ENCODE data around the gene ATN1. TPM values are rescaled to one million over a fixed set of nuclear protein-coding genes. Genes with fewer than 3 reads are reported as not detected.
"Not testable (repeated sequence)": the region's sequence is repeated elsewhere in the genome, so short reads cannot be mapped to it uniquely, and the experiment has no call there.

Gene ATN1
- total RNA-seq, 6 experiments from 2014 or later, result 9.2 to 24.1 (median 16.8) TPM

- WGBS (ENCODE audit: insufficient coverage, low coverage, low lambda C conversion rate, missing lambda C conversion rate), result 5% methylated on average over 22 of the region's 68 CpGs
- no peaks in the 10 kb centered on the region for H3K36me3 ChIP-seq
These were observed 36.7 kb upstream of the ATN1 start for GRCh38 chr12:6890789-6891645.

GRCh38 chr12:6891646-6892001 is 36.1 kb upstream of the ATN1 start:
- ATAC-seq (peak in 2 of 4 donors; percentile 1 to 2), DNase-seq (no peak)
- Histone ChIP-seq H3K4me3 (peak overlapping the region; percentile 36 to 57 (median 46)), H3K9me3 (no peaks in the 10 kb centered on the region), H3K4me1 (peaks cover 0 to 27% (median 2%) of the 10 kb centered on the region in 4 donors), H3K36me3 (no peaks in the 10 kb centered on the region), H3K27me3 (no peaks in the 10 kb centered on the region), H3K27ac (peak overlapping the region; percentile 78 to 92 (median 89))
- TF ChIP-seq CTCF (IDR thresholded peaks at IDR 0.05) (no peak), POLR2A (IDR thresholded peaks at IDR 0.05) (no peak)
- WGBS (ENCODE audit: insufficient coverage, low coverage, low lambda C conversion rate, missing lambda C conversion rate), result 68% methylated on average over 5 of the region's 5 CpGs
- intact Hi-C loops (cut with DNase I), result no loop called here

More at GRCh38 chr12:6890789-6891645, 36.7 kb upstream of the ATN1 start:
- intact Hi-C loops (cut with DNase I), result no loop called here
- Histone ChIP-seq H3K27me3 (no peaks in the 10 kb centered on the region), H3K4me1 (peaks cover 0 to 27% (median 2%) of the 10 kb centered on the region in 4 donors), H3K27ac (peak overlapping the region; percentile 90 to 93 (median 92)), H3K4me3 (peak overlapping the region; percentile 36 to 57 (median 46)), H3K9me3 (no peaks in the 10 kb centered on the region)
- peak; percentile 94 to 98 (median 96) for ATAC-seq
- TF ChIP-seq CTCF (IDR thresholded peaks at IDR 0.05) (peak; percentile 89 to 96 (median 95)), POLR2A (IDR thresholded peaks at IDR 0.05) (peak; percentile 83)
- peak; percentile 98 to 99 (median 99) for DNase-seq

- DNase-seq; H3K27ac ChIP-seq; H3K36me3 ChIP-seq; H3K27me3 ChIP-seq; H3K9me3 ChIP-seq; intact Hi-C loops (cut with DNase I); ATAC-seq; H3K4me3 ChIP-seq: not testable (repeated sequence)
- H3K4me1 ChIP-seq, result peaks cover 0 to 21% (median 2%) of the 10 kb centered on the region in 4 donors
- 93% methylated on average over 2 of the region's 3 CpGs for WGBS (ENCODE audit: insufficient coverage, low coverage, low lambda C conversion rate, missing lambda C conversion rate)
These were observed 35.1 kb upstream of the ATN1 start for GRCh38 chr12:6892683-6893082.

GRCh38 chr12:6894321-6894720 is 33.4 kb upstream of the ATN1 start:
- DNase-seq (no peak), ATAC-seq (no peak)
- H3K27ac ChIP-seq, result no peak overlapping the region
- no peak overlapping the region for H3K4me3 ChIP-seq
- no peaks in the 10 kb centered on the region for H3K27me3 ChIP-seq
- H3K9me3 ChIP-seq, result no peaks in the 10 kb centered on the region
- peaks cover 0 to 9% (median 2%) of the 10 kb centered on the region in 4 donors for H3K4me1 ChIP-seq
- no peaks in the 10 kb centered on the region for H3K36me3 ChIP-seq
- TF ChIP-seq CTCF (IDR thresholded peaks at IDR 0.05), result no peak
- TF ChIP-seq POLR2A (IDR thresholded peaks at IDR 0.05), result no peak
- WGBS (ENCODE audit: insufficient coverage, low coverage, low lambda C conversion rate, missing lambda C conversion rate), result no CpG with 5 or more reads among the region's 3 CpGs
- intact Hi-C loops (cut with DNase I), result no loop called here

- Histone ChIP-seq H3K27ac (no peak overlapping the region), H3K36me3 (no peaks in the 10 kb centered on the region), H3K9me3 (no peaks in the 10 kb centered on the region), H3K27me3 (no peaks in the 10 kb centered on the region), H3K4me3 (no peak overlapping the region), H3K4me1 (no peaks in the 10 kb centered on the region)
- DNase-seq (no peak), ATAC-seq (no peak)
- intact Hi-C loops (cut with DNase I), result no loop called here
- WGBS (ENCODE audit: insufficient coverage, low coverage, low lambda C conversion rate, missing lambda C conversion rate), result 93% methylated on average over 3 of the region's 6 CpGs
- no peak for TF ChIP-seq CTCF (IDR thresholded peaks at IDR 0.05)
- no peak for TF ChIP-seq POLR2A (IDR thresholded peaks at IDR 0.05)
These were observed 30.8 kb upstream of the ATN1 start for GRCh38 chr12:6896846-6897435.
